Stimulated activated CD8-positive, alpha-beta memory T cell treated with anti-CD3 and anti-CD28 coated beads, Interleukin-4, amount 100 ng/mL, for 4 hours (primary cell): Measurements from ENCODE around the gene SLC4A5.

Source experiments
- DNase-seq, 2 donors: peaks; one replicate each; pipeline ENCODE4 v3.0.0-alpha.2; 2020; ENCODE audit warnings: low read depth in 2 of 2, low spot score in 1 of 2

SLC4A5 gene

DNA sequence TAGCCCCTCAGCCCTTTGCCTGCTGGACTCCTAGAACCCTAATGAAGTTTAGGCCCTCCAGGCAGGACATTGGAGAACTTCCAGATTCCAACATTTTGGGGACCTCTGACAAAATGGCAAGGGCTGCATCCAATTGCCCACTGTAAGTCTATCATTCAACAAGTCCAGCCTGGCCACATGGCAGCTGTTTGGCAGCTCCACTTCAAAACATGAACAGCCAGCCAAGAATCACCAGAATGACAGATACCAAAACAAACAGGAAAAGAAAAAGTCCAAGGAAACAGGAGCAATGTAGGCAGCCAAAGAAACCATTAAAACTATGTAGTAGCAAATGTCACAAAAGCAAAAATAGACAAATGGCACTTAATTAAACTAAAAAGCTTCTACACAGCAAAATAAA, 25.5 kb downstream of the SLC4A5 start:
- DNase-seq: no peak

DNA sequence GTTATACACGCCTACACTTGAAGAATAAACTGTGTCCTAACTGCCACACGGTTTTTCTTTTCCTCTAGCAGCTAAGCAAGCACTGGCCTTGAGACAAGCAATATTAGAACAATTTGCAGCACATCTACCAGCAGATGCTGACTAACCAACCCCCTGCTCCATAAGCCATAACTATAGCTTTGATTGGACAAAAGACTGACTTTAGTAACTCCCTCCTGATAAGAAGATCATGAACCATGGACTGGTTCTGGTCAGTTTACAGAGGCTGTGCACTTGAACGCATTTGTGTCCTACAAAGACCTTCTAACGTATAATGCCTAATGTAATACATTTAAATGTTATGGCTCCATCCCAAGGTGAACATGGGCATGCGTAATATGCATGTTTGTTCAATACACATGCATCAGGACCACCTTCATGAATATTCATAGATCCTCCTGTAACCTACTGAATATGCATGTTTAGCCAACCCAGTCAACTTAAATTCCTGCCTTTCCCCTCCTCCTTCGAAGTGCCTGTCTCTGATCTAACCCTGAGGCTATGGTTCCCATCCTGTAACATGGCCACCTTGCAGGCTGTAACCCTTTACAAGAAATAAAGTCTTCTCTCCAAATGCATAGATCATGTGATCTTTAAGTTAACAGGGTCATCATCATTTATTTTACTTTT, 26.5 kb downstream of the SLC4A5 start:
- DNase-seq: no peak

DNA sequence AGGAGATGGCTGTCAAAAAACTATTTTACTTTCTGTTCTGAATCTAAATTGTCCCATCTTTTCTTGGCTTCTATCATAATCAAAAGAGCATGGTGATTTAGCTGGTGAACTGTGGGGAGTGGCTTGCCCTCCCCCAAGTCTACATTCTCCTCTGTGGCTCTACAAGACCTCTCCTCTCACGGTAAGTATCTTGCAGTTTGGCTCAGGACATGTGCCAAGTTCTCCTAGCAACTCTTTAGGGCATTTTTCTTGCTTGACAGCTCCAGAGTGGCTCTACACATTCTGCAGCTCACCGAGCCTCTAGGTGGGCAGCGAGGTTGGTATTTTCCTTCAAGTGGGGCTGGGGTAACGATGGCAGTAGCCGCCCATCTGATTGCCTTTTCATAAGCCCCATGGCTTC, 29.1 kb downstream of the SLC4A5 start:
- no peak for DNase-seq

DNA sequence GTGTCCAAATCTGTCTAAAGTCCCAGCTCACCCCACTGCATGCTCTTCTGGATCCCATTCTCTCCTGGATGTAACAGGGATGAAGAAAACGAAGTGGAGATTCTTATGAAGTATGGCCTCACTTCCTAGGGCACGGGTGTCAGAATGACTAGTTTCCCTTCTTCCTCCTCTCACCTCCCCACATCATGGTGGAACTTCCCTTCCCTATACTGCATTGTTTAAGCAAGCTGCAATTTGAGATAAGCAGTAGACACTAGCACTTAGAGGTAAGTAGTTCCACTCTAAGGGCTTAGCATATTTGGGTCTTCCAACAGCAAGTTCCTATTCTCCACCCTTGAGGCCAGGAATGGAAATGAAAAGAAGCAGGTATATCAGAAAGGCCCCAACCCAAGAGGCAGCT, 29.7 kb downstream of the SLC4A5 start:
- DNase-seq: no peak

DNA sequence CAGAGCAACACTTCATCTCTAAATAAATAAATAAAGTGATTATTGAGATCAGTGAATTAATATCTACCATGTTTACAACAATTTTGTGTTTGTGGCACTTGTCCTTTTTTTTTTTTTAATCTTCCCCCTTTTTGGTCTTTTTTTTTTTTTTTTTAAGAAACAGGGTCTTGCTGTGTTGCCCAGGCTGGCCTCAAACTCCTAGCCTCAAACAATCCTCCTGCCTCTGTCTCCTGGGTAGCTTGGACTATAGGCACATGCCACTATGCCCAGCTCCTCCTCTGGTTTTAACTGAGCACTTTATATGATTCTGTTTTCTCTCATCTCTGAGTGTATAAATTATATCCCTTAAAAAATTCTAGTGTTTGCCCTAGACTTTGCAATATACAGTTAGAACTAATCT, 30.3 kb downstream of the SLC4A5 start:
- no peak for DNase-seq

DNA sequence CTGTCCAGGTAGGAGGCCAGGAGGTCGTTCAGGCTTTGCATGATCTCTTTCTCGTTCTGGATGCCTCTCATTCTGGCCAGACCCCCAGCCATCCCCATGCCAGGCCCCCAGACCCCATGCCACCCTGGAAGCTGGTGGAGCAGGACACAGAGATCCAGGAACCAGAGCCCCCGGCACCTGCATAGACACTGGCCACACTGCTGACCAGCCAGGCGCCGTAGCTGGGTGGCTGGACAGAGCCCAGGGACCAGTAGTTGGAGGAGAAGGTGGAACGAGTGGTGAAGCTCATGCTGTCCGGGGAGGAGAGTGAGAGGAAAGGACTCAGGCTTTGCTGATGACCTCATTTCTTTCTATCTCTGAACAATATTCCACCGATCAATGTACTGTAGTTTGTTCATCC, 35.5 kb downstream of the SLC4A5 start:
- no peak for DNase-seq

DNA sequence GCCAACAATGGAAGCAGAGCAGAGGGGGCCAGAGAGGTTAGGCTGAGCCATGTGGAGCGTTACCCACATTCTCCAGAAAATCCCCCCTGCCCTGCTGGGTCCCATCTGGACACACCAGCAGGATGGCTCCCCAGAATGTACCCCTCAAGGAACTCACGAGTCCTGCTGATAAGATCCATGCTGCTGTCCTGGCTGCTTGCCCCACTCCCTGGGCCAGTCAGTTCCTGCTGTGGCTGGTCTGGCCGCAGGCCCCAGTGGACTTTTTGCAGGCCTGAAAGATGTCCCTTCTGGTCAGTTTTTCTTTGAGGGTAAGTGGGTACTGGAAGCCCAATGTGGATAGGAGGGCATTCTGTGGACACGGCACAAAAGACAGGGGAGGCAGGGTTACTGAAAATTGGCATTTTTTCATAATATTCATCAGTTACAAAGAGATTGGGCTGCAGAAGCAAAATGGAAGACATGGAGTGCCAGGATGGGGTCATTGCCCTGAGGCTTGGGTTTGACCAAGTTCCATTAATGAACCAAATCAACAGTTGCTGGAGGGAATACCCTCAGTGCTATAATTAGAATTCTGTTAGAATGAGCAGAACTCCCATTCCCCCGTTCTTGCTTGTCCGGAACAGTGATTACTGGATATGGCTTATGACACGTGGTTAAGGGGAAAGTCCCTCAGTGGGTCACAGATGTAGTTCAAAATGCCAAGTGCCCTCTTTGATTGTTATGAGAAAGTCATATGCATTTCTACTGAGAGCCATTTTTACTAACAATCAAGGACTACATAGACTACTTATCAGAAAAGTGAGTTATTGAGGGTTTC, 38.7 kb downstream of the SLC4A5 start:
- DNase-seq: no peak

DNA sequence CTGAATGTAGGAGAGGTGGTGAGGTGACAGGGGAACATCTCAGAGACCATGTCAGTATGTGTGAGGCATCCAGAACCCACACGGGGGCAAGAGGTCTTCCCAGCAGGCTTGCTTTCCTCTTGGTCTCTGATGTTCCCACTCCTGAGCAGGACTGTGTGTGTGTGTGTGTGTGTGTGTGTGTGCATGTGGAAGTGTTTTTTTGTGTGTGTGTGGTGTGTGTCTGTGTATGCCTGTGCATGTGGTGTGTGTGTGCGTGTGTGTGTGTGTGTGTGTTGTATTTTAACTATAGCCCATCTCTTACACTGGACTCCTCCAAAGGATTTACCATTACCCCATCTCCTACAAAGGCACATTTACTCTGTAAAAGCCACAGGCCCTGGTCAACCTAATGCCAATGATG, 40.4 kb downstream of the SLC4A5 start:
- DNase-seq: no peak

DNA sequence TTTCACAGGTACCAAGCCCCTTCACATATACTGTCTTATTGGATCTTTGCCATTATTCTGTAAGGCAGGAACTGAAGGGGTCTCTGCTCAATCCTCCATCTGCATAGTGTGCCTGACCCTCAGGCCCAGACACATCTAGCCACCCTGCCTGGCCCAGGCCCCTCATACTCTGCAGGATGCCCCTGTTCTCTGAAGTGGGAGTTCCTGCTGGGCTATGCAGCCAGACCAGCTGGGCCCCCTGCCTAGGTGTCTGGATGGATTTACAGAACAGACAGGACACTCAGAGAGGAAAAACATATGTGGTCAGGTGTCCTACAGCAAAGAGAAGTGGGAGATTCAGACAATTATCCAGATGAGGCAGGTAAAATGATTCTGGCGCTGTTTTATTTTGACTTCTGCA, 42.0 kb downstream of the SLC4A5 start:
- DNase-seq: no peak

DNA sequence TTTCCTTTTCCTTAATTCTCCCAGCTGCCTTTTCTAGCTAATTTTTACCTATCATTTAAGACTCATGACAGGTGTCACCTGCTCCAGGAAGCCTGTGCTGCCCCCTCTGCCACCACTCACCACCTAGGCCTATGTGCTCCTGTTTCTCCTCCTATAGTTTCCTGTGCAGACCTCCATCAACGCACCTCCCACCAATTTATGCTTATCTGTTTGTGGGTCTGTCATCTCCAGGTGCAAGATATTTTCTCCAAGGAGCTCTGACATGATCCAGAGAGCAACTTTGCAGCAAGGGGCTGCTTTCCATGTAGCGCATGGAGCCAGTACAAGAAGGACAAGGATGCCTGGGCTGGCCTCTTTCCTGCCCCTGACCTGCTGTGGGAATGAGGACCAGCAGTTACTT, 42.7 kb downstream of the SLC4A5 start:
- no peak for DNase-seq

DNA sequence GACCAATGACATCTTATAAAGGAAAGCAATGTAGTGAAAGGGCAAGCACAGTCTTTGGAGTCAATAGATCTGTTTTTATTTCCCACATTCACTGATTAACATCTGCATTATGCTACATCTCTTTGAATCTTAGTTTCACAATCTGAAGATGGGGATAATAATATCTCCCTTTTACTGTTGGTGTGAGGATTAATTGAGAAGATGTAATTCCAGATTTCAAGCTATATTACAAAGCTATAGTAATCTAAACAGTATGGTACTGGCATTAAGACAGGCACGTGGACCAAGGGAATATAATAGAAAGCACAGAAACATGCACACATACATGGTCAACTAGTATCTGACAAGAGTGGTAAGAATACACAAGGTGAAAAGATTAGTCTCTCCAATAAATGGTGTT, 45.3 kb downstream of the SLC4A5 start:
- no peak for DNase-seq

DNA sequence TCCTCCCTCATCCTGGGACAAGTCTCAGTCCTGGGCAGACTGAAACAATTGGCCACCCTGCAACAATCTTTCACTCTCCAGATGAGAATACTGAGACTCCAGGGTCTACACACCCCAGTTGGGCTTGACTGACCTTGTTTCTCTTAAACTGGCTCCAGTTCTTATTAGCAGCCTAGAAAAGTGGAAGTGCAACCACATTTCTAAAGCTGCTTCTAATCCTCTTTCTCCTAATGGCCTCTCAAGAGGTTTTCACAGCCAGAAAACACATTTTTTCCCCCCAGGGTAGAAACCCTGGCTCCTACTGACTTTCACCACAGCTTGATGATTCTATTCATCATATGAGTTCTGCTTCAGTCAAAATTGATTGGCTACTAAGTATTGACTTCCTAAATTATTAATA, 45.8 kb downstream of the SLC4A5 start:
- no peak for DNase-seq

DNA sequence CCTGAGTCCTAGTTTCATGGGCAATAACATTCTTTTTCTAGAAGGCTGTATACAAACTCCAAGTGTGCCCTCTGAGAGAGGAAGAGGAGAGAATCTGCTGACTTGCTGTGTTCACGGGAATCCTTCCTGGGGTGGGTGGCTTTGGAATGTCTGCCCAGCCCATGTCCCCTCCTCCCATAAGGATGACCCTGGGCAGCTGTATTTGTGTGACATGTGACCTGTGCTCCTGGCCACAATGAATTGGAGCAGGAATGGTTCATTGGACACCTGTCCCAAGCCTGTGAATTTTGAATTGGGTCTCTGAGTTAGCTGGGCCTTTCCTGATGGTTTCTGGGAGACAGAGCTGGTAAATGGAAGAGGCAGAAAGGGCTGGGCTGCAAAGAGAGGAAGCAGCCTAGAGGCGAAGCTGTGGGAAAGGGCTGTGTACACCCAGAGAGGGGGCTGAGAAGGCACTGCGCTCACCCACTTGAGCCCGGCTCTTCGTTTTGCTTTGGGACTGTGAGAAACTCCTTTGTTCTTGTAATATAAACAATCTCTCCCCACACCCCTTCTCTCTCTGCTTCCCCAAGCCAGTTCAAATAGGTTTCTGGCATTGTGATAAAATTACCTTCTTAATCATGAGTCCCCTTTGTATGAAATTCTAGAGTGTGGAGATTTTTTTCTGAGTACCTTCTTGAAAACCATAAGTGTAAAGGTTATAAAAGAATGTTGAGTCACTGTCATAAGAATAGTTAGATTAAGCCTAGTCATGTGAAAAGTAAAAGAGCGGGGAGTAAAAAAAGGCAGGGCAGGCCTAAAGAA, 49.8 kb downstream of the SLC4A5 start:
- no peak for DNase-seq

DNA sequence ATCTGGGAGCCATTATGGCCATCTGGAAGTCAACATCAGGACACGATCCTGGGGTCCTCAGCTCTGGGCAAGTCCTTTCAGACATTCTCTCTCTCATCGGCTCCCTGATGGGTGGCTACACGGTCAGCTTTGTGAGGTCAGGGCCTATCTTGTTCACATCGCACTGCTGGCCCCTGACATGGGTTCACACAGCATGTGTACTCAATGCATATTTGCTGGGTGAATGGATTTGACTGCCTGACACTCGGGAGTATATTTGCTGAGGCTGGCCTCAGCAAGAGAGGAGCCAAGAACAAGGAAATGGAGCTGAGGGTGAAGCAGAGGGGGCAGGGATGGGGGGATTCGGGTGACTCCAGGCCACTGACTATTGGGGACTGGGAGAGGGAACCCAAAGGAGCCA, 50.5 kb downstream of the SLC4A5 start:
- no peak for DNase-seq

DNA sequence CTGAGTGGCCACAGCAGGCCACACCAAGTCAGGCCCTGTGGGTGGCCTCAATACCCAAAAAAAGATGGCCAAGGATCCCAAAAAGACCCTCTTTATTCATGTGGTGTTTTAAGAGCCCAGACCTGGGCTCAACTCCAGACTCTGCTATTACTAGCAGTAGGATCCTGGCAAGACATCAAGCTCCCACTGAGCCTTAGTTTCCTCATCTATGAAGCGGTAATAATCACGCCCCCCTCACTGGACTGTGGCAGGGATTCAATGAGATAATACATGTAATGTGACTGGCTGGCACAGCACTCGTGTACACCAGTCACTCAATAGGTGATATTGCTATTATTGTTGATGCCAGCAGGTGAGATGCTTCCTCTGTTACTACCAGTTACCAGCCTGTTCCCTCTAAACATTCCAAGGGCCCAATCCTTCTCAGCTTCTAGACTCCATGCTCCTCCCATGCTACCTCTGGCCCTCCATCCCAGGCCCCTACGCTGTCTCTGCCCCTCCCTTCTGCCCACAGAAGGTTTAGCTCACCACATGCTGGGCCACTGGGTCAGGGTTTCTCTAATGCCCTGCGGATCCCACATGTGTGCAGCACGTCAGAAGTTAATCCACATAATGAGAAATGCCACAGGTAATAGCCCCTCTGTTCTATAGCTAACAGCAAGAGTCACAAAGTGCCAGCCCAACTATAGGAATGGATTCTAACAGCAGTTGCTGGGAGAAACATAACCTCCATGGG, 51.2 kb downstream of the SLC4A5 start:
- no peak for DNase-seq

DNA sequence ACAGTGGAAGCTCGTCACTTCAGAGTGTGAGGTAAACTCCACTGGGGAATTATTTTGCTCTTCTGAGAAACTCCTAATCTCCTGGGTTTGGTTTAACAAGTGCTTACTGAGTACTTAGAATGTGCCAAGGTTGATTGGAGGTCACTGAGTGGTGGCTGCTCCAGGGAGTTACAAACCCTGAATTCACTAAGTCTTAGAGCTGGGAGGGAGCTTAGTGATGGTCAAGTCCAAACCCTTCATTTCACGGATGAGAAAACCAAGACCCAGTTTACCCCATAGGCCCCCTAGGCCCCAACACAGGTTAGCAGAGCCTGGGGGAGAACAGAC, 52.0 kb downstream of the SLC4A5 start:
- DNase-seq: no peak

DNA sequence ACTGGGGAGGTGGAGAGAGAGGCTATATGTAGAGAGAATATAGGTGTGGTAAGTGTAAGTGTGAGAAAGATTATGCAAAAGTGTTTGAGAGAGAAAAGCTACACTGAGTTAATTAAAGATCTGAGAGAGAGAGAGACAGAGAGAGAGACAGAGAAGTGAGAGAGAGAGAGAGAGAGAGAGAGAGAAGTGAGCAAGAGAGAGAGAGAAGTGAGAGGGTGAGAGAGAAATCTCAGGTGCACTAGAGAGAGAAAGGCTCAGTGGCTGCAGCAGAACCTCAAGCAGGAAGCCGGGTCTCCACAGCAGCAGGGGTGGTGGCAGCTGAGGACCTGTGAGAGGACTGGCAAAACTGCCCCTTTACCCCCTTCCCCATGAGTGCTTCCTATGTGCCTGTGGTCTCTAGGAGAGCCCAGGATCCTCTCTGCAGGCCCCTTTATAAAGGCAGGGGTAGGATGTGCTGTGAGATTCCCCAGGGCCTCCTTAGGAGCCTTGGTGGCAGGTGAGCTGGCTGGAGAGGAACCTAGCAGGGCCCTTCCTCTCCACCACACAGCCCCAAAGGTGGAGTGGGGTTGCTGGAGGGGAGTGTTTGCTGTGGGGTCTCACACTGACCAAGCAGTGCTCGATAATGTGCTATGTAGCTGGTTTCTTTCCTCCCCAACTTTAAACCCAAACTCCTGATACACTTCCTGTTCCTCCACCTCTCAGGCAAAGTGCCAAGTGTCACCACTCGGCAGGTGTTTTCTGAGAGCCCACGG, 52.6 kb downstream of the SLC4A5 start:
- DNase-seq: no peak

DNA sequence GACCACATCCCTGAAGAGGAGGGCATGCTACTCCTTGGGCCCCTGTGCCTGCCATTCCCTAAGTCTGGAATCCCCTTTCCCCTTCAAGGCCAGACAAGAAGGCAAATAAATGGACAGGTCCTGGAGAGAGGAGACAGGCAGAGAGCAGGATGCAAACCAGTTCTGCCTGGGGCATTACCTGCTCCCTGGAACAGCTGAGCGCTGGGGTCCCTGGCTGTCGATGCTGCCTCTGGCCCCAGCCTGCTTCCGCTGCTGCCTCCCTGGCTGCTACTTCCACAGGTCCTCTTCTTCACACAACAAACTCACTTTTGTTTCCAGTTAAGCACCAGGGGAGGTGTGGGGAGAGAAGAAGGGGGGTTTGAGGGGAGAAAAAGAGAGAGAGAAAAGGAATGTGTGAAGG, 53.1 kb downstream of the SLC4A5 start:
- DNase-seq: no peak

DNA sequence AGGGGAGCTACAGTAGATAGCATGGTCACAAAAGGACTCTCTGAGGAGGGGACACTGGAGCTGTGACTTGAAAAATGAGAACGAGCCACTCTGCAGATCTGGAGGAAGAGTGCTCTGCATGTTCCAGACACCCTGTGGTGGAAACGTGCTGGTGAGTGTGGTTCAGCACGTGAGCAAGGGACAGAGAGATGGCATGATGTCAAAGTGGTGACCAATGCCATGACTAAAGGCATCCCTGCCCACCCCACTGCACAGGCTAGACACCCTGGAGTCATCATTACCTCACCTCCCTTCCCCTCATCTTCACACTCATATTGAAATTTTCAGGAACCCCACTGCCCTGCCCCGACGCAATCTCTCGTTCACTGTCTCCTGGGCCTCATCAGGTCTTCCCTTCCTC, 56.5 kb downstream of the SLC4A5 start:
- DNase-seq: no peak

DNA sequence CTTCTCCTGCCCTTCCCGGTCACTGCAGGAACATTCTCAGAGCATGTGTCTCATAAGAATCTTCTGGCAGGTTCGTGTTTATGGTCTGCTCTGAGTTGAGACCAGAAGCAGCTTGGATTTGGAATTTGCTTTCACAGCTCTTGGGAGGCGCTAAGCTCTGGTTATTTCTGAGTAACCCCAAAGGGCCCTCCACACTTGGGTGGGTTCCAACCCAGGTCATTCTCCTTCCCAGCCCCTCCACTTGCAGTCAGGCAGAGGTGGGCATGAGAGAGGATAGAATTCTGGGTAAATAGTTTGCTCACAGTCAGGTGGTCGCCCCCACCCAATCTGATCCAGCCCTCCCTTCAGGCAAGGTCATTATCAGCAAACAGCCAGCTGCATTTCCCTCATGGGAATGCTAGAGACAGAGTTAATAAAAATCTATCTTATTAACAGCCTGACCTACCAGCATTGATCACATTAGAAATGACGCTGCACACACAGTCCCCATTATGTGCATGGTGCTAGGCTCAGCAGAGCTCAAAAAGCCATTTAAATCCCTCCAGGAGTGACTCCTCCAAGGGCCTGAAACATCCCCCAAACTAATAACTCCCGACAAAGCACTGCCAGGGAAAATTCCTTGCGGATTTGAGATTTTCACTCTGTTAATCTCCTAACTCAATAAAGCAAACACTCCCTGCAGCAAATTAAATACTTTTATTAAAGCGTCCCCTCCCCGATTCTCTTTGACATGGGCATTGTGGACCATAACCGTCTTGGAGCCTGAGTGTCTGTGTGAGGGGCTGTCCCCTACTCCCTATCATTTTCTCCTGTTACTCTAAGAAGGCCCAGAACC, 61.9 kb downstream of the SLC4A5 start:
- DNase-seq: no peak
